ENCODE data around the gene DEGS2. TPM values are rescaled to one million over a fixed set of nuclear protein-coding genes. Genes with fewer than 3 reads are reported as not detected.
"Not testable (repeated sequence)": the region's sequence is repeated elsewhere in the genome, so short reads cannot be mapped to it uniquely, and the experiment has no call there.

The DEGS2 gene
- total RNA-seq, 1 experiment from 2014 or later = not detected

GRCh38 chr14:100180671-100181070 lies 21.2 kb upstream of the DEGS2 start:
- DNase-seq (ENCODE audit: low read depth) = not testable (repeated sequence)

DNA sequence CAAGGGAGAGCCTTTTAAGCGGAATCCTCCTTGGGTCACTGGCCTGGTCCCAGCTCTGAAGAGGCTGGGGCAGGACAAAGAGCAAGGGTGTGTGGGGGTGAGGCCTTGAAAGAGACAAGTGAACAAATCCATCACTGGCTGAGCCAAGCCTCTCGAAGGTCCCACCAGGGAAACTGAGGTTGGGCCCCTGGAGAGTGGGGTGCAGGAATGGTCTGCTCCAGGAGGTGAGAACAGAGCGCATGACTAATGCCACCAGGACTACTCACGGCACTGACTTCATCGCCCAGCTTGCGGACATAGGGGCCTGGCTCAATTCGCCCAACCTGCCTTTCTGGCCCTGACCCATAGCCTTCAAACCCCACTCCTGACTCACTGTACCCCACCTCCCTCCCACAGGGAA lies 19.2 kb upstream of the DEGS2 start:
- DNase-seq (ENCODE audit: low read depth) = no peak

DNA sequence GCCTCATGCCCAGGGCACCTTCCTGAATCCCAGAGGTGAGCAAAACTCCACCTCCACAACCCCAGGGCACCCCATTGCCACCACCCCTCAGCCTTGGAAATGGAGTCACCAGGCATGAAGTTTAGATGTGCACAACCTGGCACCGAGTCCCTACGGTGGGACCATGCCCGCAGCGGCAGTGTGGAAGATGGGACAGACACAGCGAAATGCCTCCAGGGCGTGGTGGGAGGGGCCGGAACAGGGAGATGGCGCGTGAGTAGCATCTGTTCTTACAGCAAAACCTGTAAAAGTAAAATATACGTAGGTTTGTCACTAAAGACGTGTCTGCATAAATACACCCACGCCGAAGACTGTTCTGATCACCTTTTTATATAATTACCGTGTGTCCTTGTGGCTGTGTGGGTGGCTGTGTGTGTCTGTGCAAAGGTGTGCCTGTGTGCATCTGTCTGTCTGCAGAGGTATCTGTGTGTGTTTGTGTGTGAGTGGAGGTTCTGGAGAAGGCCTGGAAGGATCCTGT lies 17.4 kb upstream of the DEGS2 start:
- DNase-seq (ENCODE audit: low read depth) = no peak

DNA sequence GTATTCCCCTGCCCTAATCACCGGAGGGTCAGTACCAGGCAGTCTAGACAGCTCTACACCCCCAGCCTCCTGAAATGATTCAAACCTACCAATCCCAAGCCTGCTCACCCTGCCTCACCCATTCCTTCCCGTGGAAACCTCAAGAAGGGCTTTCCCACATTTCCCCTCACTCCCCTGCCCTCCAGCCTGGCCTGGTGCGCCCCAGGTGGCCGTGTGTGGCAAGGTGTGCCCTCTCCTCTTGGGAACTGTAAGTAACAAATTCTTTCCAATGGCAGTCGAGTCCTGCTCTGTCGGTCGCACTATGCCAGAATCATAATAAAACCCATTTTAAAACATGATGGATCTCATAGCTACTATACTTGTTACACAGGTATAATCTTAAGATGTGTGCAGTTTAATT lies 13.9 kb upstream of the DEGS2 start:
- no peak for DNase-seq (ENCODE audit: low read depth)

DNA sequence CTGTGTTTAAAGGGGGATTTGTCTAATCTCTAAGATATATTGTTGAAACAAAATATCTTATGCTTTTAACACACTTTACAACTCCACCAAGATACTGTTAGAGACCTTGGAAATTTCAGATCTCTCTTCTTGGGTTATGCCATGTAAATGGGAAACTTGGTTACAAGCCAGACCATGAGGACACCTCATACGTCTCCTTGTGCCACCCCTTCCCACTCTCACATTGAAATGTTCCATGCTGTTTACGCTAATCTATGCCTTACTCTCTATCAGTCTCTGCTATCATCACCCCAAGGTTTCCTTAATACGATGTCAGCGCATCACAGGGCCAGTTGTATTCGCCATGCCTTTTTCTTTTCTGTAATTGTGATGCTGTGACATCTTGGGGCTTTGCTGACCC lies 13.4 kb upstream of the DEGS2 start:
- DNase-seq (ENCODE audit: low read depth) = no peak

DNA sequence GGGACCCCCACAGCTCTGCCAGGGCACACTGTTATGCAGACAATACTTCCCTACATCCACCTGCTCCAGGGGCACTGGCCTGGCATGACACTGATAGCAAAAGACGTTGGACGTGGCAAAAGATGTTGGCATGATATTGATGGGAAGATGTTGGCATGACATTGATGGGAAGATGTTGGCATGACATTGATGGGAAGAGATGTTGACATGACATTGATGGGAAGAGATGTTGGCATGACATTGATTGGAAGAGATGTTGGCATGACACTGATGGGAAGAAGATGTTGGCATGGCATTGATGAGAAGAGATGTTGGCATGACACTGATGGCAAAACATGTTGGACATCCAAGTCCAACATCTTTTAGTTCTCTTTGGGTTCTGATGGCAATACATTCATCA lies 11.4 kb upstream of the DEGS2 start:
- no peak for DNase-seq (ENCODE audit: low read depth)

GRCh38 chr14:100168506-100168905 lies 9.1 kb upstream of the DEGS2 start:
- DNase-seq (ENCODE audit: low read depth) = no peak

DNA sequence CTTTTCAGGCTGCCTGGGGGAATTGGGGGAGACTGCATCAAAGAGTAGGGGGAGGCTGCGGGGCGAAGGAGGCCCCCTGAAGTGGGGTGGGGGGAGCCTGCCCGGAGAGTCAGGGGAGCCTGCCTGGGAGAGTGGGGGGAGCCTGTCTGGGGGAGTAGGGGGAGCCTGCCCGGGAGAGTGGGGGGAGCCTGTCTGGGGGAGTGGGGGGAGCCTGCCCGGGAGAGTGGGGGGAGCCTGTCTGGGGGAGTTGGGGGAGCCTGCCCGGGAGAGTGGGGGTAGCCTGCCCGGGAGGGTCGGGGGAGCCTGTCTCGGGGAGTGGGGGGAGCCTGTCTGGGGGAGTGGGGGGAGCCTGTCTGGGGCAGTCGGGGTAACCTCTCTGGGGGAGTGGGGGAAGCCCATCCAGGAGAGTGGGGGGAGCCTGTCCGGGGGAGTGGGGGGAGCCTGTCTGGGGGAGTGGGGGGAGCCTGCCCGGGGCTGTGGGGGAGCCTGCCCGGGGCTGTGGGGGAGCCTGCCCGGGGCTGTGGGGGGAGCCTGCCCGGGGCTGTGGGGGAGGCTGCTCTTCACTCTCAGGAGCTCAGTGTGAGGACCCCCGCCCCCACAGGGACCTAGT lies 6.5 kb upstream of the DEGS2 start:
- no peak for DNase-seq (ENCODE audit: low read depth)

GRCh38 chr14:100165376-100165775 lies 5.9 kb upstream of the DEGS2 start:
- no peak for DNase-seq (ENCODE audit: low read depth)

- no peak for DNase-seq (ENCODE audit: low read depth)
These were observed 1.1 kb upstream of the DEGS2 start for GRCh38 chr14:100160534-100160916.

DNA sequence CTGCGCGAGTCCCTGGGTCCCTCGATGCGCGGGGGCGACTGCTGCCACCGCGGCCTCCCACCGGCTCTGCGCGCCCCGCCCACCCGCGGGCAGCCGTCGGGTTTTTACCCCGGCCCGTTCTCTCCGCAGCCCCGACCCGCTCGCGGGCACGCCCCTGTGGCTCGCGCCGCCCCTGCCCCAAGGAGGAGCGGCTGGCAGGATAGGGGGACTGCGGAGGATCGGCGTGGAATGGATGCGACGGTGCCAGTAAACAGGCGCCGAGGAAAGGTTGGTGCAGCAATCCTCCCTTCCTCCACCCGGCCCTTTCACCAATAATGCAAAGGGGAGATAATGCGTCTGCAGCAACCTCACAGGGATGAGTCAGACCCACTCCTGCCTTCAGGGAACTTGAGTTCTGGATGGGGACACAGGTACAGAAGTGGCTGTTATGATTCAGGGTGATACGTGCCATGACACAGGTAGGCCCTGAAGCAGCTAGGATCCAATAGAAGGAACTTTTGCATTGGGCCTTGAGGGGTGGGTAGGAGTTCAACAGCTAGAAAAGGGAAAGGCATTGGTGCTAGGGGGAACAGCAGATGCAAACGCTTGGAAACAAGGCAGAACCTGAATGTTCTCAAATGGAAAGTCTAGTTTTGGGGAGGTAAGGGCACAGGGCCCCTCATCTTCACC lies 554 bp upstream of the DEGS2 start:
- DNase-seq (ENCODE audit: low read depth) = no peak

DNA sequence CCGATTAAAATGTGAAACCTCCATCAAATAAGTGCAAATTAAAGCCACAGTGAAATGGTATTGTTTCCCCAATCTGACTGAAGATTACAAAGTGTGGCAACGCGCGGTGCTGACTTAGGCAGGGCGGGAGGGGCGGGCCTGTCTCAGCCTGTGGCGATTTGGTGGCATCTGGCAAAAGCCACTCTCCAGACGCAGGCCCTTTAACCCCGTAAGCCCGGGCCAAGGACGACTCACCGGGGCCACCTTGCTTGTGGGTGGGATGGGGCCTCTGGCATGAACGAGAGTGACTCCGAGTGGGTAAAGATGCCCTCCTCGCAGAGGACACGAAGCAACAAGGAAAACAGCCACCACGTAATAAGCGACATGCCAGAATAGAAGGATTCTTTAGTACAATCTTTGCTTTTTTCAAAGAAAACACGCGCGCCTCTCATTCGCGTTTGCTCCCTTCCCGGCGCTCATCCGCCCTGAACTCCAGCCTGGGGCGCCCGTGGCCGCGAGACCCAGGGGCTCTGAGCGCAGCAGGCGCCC lies 815 bp downstream of the DEGS2 start:
- no peak for DNase-seq (ENCODE audit: low read depth)

DNA sequence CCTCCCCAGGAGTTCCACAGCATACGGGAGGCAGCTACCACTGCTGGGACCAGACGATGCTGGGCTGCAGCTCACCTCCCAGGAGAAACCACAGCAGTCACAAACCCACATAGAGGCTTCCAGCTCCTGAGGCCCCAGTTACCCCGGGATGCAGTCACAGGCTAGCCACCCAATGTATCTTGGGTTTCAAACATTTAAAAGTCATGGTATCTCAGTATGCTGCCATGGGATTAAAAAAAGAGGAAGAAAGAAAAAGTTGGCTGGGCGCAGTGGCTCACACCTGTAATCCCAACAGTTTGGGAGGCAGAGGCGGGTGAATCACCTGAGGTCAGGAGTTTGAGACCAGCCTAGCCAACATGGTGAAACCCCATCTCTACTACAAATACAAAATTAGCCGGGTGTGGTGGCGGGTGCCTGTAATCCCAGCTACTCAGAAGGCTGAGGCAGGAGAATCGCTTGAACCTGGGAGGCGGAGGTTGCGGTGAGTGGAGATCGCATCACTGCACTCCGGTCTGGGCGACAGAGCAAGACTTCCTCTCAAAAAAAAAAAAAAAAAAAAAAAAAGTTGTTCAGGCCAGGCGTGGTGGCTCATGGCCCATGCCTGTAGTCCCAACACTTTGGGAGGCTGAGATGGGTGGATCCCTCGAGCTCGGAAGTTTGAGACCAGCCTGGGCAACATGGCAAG lies 1.8 kb downstream of the DEGS2 start:
- not testable (repeated sequence) for DNase-seq (ENCODE audit: low read depth)

DNA sequence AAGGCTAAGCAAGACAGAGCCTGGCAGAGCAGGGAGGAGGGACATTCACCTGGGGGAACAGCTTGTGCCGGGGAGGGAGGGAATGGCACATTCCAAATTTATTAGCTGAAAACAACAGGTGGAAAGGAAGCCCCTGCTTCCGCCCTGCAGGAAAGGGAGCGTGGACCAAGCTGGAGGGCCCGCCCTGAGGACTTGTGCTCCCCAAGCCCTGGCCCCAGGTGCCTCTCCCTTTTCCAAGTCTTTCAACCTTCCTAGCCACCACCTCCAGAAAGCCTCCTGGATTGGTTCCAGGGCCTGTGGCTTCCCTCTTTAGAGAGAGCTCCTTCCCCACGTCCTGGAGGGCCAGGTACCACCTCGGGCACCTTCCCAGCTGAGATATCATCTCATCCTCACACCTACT lies 2.7 kb downstream of the DEGS2 start:
- DNase-seq (ENCODE audit: low read depth) = no peak

- no peak for DNase-seq (ENCODE audit: low read depth)
These were observed 3.5 kb downstream of the DEGS2 start for GRCh38 chr14:100155756-100156616.

DNA sequence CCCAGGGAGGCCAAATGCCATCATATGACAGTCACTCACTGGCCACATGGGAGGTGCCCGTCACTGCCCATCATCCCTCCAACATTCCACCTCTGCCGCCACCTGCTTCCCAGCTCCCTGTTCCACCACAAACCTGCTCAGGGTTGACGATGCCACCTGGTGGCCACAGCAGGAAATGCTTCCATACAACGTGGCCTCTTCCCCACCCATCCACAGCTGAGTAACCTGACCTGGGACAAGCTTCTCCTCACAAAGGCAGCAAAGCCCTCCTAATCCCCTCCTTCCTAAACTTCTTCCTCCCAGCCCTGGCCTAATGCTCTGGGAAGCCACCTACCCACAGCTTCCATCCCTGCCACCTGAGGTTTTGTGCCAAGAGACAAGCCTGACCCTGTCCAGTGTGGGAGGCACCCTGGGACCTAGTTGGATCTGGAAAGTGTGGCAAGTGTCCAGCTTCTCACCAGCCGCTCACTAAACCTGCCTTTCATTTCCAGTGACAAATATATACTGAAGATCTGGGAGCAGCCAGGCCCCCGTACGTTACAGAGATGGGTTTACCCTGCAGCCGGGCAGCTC lies 4.3 kb downstream of the DEGS2 start:
- DNase-seq (ENCODE audit: low read depth) = peak; percentile 25

DNA sequence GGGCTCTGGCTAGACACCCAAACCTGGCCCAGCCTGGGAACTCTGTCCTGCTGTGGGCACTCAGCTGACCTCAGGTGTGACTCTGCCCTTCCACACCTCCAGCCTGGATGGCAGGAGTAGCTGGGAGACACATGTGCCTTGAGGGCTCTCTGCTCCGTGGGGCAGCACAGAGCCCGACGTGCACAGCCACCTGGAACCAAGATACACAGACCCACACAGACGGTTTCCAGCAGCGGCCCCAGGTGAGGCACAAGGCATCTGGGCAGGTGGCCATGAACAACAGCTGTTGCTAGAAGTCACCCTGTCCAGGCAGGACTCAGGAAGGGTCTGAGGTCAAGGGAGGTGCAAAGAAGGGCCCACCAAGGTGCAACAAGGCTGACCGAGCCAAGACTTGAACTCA lies 5.9 kb downstream of the DEGS2 start:
- no peak for DNase-seq (ENCODE audit: low read depth)

- no peak for DNase-seq (ENCODE audit: low read depth)
These were observed 7.4 kb downstream of the DEGS2 start for GRCh38 chr14:100152091-100152490.

DNA sequence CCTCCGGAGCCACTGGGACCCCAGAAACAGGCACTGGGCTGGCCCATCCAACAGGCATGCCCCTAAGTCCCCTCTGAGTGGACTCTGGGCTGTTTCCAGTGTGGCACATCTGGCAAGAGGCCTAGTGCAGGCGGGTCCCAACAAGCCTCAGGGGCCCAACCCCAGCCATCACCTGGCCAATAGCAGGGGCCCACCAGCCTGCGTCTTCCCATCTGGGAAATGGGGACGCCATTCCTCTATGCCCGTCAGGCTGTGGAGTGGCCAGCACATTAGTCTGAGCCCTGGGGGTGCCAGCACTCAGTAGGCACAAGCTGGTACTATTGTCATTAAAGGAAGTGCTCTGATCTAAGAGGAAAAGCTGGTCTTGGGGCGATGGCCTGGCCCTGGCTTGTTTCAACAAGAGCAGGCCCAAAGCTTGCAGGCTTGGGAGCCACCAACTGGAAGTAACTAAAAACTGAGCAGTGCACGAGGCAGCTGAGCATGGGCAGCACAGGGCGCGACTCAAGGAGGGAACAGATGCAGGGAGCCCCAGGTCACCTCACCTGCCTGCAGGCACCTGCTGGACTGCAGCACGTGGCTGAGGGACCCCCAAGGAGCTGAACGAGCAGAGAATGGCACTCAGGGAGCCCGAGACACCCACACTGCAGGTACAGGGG lies 8.4 kb downstream of the DEGS2 start:
- DNase-seq (ENCODE audit: low read depth) = no peak

- no peak for DNase-seq (ENCODE audit: low read depth)
These were observed 9.4 kb downstream of the DEGS2 start for GRCh38 chr14:100149851-100150611.

Data from LHCN-M2 (cell line).